Measurements from ENCODE around the gene MOCS1. TPM values are rescaled to one million over a fixed set of nuclear protein-coding genes. Genes with fewer than 3 reads are reported as not detected.

The MOCS1 gene
- polyA plus RNA-seq (2012; rRNA removed): 4.2 and 4.9 TPM in 2 replicates
- polyA plus RNA-seq (2012; cell fraction: cytosol; rRNA removed): 3.0 and 3.8 TPM in 2 replicates
- polyA plus RNA-seq (2012; cell fraction: nucleus; rRNA removed): 4.3 and 5.1 TPM in 2 replicates

DNA sequence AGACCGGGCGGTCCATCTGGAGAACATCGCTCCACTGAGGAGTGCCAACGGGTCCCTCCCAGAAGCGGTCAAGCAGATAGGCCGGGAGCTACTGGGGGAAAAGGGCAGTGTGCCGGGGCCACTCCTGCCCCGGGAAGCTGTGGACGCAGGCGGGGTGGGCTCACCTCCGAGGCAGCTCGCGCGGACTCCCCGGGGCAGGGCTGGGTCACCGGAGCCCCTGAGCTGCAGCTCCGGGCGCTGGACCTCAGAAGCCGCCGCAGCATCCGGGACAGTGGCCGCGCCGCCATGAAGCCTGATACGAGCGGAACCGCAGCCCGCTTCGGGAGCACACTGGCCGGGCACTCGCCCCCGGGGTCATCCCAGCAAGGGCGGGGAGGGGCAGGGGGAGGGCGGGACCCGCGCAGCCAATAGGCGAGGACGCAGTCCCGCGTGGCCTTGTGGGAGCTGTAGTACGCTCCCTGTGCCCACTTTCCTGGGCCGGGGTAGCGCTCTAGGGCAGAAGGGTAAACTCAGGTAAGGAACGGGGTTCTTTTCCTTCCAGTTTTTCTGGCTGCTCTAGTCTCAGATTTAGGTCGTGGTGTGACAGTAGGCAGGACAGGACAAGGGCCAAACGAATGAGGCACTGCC, at the start of gene MOCS1:
Gene MOCS1 (minus strand): TSS at position 332 of the 627 bp plus-strand sequence. CDS start 45 bp downstream, at position 287.
- H3K9ac ChIP-seq: peak within 1 kb of the TSS; percentile 68
- no peaks in the 10 kb centered on the region for H4K20me1 ChIP-seq (ENCODE audit: insufficient read depth)
- peak within 1 kb of the TSS; percentile 88 to 92 for H3K4me3 ChIP-seq (ENCODE audit: low read depth in 2 of 2, low read length in 1 of 2)
- CTCF ChIA-PET: interaction anchor here (1.3 kb wide), 2 partner anchors 572 to 586 kb away, joined by 4 to 5 read pairs; no protein-coding TSS in a partner anchor
- H3K79me2 ChIP-seq (ENCODE audit: insufficient read depth): peaks cover 6% of the 10 kb centered on the region; the same call in 1 of the 2 replicates
- peak within 1 kb of the TSS; percentile 89 for H2AFZ ChIP-seq (ENCODE audit: low read depth)
- H3F3A ChIP-seq (replicated peaks; ENCODE audit: insufficient read depth): no peaks in the 10 kb centered on the region
- peak within 1 kb of the TSS in 1 of 2 experiments; percentile 60; a peak in 1 of 4 replicates for H3K27ac ChIP-seq (ENCODE audit: low read depth in 2 of 2, low read length in 1 of 2)
- H3K4me2 ChIP-seq: peak within 1 kb of the TSS; percentile 91
- no peaks in the 10 kb centered on the region for H3K9me2 ChIP-seq
- H3K27me3 ChIP-seq (ENCODE audit: insufficient read depth): no peaks in the 10 kb centered on the region
- no peaks in the 10 kb centered on the region for H3K9me3 ChIP-seq
- POLR2A ChIA-PET: interaction anchor here (1.1 to 2.2 kb wide), 2 partner anchors 11 to 18 kb away, joined by 3 to 8 read pairs; no protein-coding TSS in a partner anchor
- DNase-seq: peak; percentile 93
- peaks cover 0 to 9% of the 10 kb centered on the region in 2 experiments; a peak in 3 of 4 replicates for H3K4me1 ChIP-seq (ENCODE audit: control insufficient read depth in 1 of 2, insufficient read depth in 2 of 2, low read depth in 1 of 2, low read length in 1 of 2)
- WGBS (ENCODE audit: low lambda C conversion rate): 1% methylated on average over 19 of the region's 46 CpGs
- H3K36me3 ChIP-seq (replicated peaks in 1 of 2; ENCODE audit: control insufficient read depth in 1 of 2, insufficient read depth in 2 of 2, low read length in 1 of 2): no peaks in the 10 kb centered on the region
- TF ChIP-seq, protein P1, sequence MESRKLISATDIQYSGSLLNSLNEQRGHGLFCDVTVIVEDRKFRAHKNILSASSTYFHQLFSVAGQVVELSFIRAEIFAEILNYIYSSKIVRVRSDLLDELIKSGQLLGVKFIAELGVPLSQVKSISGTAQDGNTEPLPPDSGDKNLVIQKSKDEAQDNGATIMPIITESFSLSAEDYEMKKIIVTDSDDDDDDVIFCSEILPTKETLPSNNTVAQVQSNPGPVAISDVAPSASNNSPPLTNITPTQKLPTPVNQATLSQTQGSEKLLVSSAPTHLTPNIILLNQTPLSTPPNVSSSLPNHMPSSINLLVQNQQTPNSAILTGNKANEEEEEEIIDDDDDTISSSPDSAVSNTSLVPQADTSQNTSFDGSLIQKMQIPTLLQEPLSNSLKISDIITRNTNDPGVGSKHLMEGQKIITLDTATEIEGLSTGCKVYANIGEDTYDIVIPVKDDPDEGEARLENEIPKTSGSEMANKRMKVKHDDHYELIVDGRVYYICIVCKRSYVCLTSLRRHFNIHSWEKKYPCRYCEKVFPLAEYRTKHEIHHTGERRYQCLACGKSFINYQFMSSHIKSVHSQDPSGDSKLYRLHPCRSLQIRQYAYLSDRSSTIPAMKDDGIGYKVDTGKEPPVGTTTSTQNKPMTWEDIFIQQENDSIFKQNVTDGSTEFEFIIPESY (IDR thresholded peaks at IDR 0.05; ENCODE audit: borderline replicate concordance, low read depth): no peak
- TF ChIP-seq MEF2A (IDR thresholded peaks at IDR 0.05; ENCODE audit: borderline replicate concordance, low read depth) (no peak), FOSL2 (IDR thresholded peaks at IDR 0.05; ENCODE audit: borderline replicate concordance, low read depth) (no peak), RAD21 (IDR thresholded peaks at IDR 0.05; ENCODE audit: low read length) (no peak), POLR2AphosphoS5 (IDR thresholded peaks at IDR 0.05; ENCODE audit: low read depth, low read length) (peak; percentile 59; the same call in 1 of the 2 replicates), NRF1 (IDR thresholded peaks at IDR 0.05; ENCODE audit: low read depth, low read length) (0 out of 2 replicates have a peak, but pooled peaks have one; percentile 25), TEAD4 (IDR thresholded peaks at IDR 0.05; ENCODE audit: borderline replicate concordance, insufficient read depth) (no peak), RFX5 (IDR thresholded peaks at IDR 0.05; ENCODE audit: low read length) (no peak), FOXJ3 (CRISPR knock-in tag; IDR thresholded peaks at IDR 0.05) (no peak), RCOR1 (IDR thresholded peaks at IDR 0.05; ENCODE audit: low read length) (no peak), NFIC (IDR thresholded peaks at IDR 0.05; ENCODE audit: borderline replicate concordance) (no peak), MXI1 (IDR thresholded peaks at IDR 0.05; ENCODE audit: low read depth, low read length) (no peak), YY1 (IDR thresholded peaks at IDR 0.05; ENCODE audit: low read depth) (peak; percentile 78), TAF1 (IDR thresholded peaks at IDR 0.05; ENCODE audit: borderline replicate concordance, low read depth, low read length) (peak; percentile 51), SMC3 (IDR thresholded peaks at IDR 0.05; ENCODE audit: low read depth, low read length) (no peak), SIN3A (IDR thresholded peaks at IDR 0.05; ENCODE audit: borderline replicate concordance, low read depth, low read length) (no peak), ELF1 (IDR thresholded peaks at IDR 0.05) (no peak), GATA2 (CRISPR knock-in tag; IDR thresholded peaks at IDR 0.05) (no peak), CHD2 (IDR thresholded peaks at IDR 0.05; ENCODE audit: low read length, partially characterized antibody) (no peak), GABPA (IDR thresholded peaks at IDR 0.05; ENCODE audit: low read depth) (no peak)
- TF ChIP-seq, protein P2, sequence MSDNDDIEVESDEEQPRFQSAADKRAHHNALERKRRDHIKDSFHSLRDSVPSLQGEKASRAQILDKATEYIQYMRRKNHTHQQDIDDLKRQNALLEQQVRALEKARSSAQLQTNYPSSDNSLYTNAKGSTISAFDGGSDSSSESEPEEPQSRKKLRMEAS (IDR thresholded peaks at IDR 0.05; ENCODE audit: low read depth): no peak
- TF ChIP-seq, protein P3, sequence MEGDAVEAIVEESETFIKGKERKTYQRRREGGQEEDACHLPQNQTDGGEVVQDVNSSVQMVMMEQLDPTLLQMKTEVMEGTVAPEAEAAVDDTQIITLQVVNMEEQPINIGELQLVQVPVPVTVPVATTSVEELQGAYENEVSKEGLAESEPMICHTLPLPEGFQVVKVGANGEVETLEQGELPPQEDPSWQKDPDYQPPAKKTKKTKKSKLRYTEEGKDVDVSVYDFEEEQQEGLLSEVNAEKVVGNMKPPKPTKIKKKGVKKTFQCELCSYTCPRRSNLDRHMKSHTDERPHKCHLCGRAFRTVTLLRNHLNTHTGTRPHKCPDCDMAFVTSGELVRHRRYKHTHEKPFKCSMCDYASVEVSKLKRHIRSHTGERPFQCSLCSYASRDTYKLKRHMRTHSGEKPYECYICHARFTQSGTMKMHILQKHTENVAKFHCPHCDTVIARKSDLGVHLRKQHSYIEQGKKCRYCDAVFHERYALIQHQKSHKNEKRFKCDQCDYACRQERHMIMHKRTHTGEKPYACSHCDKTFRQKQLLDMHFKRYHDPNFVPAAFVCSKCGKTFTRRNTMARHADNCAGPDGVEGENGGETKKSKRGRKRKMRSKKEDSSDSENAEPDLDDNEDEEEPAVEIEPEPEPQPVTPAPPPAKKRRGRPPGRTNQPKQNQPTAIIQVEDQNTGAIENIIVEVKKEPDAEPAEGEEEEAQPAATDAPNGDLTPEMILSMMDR (IDR thresholded peaks at IDR 0.05): no peak
- TF ChIP-seq, protein P4, sequence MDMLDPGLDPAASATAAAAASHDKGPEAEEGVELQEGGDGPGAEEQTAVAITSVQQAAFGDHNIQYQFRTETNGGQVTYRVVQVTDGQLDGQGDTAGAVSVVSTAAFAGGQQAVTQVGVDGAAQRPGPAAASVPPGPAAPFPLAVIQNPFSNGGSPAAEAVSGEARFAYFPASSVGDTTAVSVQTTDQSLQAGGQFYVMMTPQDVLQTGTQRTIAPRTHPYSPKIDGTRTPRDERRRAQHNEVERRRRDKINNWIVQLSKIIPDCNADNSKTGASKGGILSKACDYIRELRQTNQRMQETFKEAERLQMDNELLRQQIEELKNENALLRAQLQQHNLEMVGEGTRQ (IDR thresholded peaks at IDR 0.05; ENCODE audit: borderline replicate concordance, low read depth, low read length): no peak
- TF ChIP-seq, protein P5, sequence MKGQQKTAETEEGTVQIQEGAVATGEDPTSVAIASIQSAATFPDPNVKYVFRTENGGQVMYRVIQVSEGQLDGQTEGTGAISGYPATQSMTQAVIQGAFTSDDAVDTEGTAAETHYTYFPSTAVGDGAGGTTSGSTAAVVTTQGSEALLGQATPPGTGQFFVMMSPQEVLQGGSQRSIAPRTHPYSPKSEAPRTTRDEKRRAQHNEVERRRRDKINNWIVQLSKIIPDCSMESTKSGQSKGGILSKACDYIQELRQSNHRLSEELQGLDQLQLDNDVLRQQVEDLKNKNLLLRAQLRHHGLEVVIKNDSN (IDR thresholded peaks at IDR 0.05; ENCODE audit: borderline replicate concordance, low read depth): no peak
- TF ChIP-seq, protein P6, sequence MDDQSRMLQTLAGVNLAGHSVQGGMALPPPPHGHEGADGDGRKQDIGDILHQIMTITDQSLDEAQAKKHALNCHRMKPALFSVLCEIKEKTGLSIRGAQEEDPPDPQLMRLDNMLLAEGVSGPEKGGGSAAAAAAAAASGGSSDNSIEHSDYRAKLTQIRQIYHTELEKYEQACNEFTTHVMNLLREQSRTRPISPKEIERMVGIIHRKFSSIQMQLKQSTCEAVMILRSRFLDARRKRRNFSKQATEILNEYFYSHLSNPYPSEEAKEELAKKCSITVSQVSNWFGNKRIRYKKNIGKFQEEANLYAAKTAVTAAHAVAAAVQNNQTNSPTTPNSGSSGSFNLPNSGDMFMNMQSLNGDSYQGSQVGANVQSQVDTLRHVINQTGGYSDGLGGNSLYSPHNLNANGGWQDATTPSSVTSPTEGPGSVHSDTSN (IDR thresholded peaks at IDR 0.05): no peak
- TF ChIP-seq, protein P7, sequence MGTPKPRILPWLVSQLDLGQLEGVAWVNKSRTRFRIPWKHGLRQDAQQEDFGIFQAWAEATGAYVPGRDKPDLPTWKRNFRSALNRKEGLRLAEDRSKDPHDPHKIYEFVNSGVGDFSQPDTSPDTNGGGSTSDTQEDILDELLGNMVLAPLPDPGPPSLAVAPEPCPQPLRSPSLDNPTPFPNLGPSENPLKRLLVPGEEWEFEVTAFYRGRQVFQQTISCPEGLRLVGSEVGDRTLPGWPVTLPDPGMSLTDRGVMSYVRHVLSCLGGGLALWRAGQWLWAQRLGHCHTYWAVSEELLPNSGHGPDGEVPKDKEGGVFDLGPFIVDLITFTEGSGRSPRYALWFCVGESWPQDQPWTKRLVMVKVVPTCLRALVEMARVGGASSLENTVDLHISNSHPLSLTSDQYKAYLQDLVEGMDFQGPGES (IDR thresholded peaks at IDR 0.05; ENCODE audit: low read depth, low read length): no peak

Measured in SK-N-SH (cell line).